Activated T-cell treated with anti-CD3 and anti-CD28 coated beads for 24 hours (primary cell): Measurements from ENCODE around the gene ACOX3.
"Not testable (repeated sequence)": the region's sequence is repeated elsewhere in the genome, so short reads cannot be mapped to it uniquely, and the experiment has no call there.

Source experiments
- DNase-seq: peaks from one replicate; pipeline ENCODE4 v3.0.0-alpha.2; 2020; ENCODE audit warnings: low read depth

Gene ACOX3

DNA sequence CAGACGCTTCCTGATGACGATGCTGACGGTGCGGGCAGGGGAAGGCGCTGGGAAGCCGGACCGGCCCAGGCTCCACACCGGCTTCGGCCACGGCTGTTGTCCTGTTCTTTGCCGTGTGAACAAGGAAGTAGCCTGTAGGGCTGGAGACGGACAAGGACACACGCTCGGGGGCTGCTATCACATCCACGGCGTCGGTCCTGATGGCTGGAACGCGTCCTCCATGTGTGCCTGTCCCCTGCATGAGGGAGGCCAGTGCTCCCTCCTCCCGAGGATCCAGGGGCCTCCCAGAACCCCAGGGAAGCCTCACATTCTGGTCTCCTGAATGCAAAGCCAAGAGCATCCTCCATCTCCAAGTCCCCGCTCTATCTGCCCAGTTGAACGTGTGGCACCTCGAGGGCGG, 53.8 kb downstream of the ACOX3 start:
- no peak for DNase-seq

DNA sequence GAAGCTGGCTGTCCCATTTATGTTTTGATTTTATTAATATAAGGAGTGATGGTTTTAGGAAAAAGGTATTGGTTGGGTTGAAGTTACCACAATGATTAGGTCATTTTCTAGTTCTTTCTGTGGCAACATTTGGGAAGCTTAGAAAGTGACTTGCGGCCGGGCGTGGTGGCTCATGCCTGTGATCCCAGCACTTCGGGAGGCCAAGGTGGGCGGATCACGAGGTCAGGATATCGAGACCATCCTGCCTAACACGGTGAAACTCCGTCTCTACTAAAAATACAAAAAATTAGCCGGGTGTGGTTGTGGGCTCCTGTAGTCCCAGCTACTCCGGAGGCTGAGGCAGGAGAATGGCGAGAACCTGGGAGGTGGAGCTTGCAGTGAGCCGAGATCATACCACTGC, 54.4 kb downstream of the ACOX3 start:
- DNase-seq, result not testable (repeated sequence)

DNA sequence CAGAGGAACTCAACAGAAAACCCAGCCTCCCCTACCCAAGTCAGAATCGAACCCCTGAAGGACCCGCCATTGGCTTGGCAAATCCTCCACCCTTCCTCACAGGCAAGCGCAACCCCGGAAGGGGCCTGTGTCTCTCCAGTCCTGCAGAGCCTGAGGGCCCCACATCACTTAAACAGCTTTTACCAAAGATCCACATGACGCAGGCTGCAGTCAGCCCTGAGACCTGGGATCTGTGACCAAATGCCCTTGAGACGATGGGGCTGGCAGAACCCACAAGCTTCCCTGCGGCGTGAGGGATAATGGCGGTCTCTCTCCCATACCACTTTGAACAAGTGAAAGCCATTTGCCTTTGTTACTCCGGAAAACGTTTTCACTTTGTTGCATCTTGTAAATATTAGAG, 54.9 kb downstream of the ACOX3 start:
- no peak for DNase-seq

DNA sequence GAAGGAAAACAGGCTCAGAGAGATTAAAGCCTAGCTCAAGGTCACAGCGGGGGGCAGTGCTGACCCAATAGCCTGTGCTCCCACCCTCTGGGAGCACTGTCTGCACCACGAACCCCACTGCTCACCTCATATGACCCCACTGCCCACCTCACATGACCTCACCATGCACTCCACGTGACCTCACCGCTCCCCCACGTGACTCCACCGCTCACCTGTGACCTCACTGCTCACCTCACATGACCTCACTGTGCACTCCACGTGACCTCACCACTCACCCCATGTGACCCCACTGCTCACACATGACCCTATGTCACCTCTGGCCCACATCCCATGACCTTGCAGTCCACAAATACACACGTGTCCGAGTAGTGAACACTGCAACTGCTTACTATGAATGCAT, 55.4 kb downstream of the ACOX3 start:
- no peak for DNase-seq

DNA sequence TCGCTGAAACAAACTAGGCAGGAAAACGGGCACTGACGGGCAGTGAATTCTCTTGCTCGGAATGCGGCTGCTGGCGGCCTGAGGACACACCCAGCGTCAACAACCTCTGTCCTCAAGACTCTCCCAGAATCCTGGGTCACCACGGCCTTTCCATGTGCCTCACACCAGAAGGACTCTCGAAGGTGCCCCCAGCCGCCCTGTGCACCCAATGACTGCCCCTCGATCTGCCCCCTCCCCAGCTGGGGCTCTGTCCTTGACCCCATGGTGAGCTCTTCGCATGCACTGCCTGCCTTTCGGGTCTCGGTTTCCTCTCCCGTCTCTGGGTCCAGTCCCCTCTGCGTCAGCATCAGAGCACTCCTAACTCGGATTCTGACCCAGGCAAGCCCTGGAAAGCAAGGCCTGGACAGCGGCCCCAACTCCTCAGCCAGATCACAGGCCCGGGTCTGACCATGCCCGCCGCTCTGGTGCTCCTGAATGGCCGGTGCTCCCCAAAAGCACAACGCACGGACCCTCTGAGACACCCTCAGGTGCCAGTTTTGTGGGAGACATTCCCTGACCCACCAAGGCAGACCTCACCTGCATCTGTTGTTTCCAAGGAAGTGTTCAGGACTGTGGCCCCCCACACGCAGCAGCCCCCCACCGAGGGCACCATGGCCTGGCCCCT, 56.0 kb downstream of the ACOX3 start:
- DNase-seq, result no peak

DNA sequence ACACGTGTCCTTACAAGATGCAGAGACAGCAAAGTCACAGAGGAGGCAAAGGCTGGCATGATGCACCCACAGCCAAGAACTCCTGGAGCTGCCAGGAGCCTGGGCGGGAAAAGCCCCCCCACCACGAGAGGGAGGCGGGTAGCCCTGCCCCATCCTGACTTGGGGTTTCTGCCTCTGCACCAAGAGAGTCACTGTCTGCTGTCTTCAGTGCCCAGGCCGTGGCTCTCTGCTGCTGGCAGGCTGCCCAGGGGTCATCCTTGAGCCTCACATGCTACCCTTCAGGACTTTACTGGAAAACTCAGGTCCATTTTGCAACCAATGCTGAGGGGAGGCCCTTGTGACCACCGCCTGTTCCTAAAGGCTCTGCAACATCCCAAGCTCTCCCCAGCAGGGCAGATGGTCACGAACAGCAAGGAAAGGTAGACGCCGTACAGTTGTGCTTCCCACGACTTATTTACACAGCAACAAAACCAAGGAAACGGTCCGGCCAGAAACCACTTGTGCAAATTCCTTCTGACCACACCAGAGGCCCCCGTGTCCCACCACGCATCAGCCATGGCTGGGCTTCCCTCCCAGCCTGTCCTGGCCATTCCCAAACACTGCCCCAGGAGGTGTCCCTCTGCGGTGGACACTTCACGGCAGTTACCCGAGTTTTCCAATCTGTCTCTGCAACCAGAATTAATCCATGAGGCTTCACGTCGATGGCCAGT, 56.9 kb downstream of the ACOX3 start:
- DNase-seq, result no peak

DNA sequence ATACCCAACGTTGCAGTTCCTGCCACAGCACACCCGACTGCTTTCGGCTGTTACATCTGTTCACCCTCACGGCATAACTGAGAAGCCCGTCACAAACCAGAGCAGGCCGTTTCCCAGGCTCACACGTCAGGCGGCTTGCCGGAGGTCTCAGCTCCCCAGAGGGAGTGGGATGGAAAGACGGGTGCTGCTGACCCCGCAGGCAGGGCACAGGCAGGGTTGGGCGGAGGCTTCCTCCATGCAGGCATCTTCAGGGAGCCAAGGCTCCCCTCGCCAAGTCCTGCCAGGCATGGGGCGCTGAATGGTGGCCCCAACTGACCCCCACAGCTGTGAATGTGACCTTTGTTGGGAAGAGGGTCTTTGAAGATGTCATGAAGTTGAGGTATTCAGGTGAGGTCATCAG, 57.5 kb downstream of the ACOX3 start:
- DNase-seq, result no peak

DNA sequence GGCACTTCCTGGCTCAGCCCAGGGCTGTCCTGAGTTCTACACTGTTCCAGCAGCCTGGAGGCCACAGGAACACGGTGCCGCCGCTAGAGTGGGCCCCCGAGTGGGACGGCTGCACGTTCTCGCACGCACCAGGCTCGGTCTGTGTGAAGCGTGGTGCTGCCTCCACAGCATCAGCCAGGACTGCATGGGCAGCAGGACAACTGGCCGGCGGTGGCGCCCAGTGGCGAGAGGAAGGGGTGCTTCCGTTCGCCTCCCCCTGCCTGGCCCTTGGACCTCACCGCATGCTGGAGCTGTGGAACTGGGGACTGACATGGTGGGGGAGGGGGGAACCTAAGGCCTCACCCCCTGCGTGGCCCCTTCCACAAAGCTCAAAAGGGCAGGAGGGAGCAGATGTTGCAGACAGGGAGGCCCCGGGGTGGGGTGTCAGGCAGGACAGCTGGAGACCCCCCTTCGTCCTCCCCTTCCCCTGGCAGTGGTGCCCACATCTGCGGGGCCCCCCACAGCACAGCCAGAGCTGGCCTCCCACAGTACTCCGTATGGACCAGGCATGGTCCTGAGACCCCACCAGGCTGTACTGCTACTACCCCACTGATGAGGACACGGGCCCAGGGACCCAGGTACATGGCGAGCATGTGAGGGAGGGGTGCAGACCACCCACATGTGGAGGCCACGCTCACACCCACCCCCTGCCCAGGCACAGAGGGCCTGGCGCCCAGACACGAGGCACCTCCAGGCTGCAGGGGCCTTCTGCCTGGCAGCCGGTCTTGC, 58.5 kb downstream of the ACOX3 start:
- DNase-seq, result no peak

DNA sequence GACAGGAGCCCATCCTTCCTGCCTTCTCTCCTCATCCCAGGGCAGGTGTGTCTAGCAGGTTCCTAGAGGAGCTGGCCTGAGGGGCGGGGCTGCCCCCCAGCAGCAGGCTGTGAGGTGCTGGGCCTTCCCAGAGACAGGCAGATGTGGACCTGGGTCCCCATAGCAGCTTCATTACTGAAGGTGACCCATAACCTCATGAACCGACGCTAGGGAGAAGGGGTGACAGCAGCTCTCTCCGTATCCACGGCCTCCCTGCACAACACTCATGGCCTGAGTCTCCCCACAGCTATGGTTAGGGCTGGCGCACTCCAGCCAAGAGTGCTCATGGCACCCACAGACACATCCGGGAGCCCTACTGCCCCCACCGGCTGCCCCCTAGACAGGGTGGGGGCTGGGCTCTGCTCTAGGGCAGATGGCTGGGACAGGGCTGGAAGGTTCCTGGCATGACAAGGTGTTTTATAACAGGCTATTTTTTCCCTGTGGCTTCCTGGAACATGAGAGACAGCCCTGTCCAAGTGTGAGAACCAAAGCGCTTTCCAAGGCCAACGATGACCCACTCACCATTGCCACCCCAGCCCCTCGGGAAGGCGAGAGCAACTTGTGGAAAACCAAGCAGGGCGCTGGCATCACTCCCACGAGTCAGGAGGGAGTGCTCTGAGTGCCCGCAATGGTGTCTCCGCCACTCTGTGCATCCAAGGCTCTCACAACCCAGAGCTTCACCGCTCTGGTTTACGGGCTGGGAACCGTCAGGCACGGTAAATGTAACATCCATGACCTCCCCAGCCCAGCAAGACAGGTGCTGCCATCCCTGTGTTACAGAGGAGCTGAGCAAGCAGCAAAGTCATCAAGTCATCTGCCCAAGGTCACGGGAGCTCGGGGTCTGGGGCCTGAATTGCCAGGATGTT, 59.8 kb downstream of the ACOX3 start:
- no peak for DNase-seq

DNA sequence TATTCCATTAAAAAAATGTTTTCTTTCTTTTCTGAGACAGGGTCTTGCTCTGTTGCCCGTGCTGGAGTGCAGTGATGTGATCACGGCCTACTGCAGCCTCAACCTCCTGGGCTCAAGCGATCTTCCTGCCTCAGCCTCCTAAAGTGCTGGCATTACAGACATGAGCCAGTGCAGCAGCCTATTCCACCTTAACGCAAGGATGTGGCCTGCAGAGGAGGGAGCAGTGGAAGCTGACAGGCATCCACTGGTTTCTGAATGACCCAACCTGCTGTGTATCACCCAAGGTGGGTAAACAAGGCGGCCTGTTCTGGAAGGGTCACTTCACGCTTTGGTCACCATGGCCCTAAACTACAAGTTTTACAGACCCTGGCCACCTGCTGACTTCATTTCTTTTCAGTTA, 60.8 kb downstream of the ACOX3 start:
- DNase-seq, result no peak

DNA sequence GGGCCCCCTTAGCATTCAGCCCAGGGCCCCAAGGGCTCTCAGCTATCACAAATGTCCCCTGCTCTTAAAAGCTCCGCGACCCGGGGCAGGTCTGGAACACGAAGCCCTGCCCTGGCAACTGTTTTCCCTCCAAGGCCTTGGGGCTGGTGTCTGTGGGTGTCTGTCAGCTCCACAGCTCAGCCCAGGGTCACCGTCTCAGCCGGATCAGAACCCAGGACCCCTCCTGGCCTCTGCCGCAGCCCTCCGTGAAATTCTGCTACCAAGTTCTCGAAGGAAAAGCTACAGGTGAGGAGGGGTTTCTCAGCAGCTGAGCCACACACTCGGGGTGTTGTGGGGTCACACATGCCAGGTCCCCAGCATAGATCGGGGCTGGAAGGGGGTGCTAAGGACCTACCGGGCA, 61.2 kb downstream of the ACOX3 start:
- no peak for DNase-seq

DNA sequence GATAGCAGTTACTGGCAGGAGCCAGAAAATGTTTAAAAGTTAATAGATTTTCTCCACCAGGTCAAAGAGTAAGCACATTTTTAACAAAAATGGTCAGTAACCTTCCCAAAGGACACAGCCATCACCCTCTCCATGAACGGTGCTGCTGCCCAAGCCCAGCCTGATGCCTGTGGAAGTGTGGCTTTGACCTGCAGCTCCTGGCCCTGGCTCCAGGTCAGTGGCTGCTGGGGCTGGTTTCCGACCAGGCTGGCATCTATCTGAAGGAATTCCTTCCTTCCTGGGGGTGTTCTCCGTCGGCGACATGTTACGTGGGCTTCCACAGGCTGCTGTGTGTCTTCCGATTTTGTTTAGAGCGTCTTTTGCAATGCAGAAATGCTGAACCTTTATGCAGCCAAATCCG, 61.7 kb downstream of the ACOX3 start:
- no peak for DNase-seq

DNA sequence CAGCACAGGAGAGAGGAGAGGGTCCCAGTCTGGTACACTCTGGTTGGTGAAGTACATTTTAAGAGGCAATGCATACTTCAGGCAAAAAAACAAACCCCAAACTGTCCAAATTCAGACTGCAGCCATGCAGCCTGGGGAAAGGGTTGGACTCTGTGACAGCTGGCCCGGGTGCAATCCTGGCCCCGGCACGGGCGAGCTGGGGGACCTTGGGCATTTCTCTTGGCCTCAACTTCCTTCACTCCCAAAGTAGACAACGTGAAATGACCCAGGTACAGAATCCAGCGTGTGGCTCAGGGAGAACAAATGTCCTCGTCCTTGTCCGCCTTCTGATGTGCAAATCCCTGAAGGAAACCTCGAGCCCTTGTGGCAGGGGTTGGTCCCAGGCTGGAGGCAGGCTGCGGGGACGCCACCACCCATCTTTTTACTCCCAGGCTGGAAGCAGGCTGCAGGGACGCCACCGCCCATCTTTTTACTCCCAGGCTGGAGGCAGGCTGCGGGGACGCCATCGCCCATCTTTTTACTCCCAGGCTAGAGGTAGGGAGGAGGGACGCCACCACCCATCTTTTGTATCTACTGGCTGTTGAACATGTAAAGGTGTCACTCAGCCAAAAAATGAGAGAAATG, 62.3 kb downstream of the ACOX3 start:
- DNase-seq, result no peak

DNA sequence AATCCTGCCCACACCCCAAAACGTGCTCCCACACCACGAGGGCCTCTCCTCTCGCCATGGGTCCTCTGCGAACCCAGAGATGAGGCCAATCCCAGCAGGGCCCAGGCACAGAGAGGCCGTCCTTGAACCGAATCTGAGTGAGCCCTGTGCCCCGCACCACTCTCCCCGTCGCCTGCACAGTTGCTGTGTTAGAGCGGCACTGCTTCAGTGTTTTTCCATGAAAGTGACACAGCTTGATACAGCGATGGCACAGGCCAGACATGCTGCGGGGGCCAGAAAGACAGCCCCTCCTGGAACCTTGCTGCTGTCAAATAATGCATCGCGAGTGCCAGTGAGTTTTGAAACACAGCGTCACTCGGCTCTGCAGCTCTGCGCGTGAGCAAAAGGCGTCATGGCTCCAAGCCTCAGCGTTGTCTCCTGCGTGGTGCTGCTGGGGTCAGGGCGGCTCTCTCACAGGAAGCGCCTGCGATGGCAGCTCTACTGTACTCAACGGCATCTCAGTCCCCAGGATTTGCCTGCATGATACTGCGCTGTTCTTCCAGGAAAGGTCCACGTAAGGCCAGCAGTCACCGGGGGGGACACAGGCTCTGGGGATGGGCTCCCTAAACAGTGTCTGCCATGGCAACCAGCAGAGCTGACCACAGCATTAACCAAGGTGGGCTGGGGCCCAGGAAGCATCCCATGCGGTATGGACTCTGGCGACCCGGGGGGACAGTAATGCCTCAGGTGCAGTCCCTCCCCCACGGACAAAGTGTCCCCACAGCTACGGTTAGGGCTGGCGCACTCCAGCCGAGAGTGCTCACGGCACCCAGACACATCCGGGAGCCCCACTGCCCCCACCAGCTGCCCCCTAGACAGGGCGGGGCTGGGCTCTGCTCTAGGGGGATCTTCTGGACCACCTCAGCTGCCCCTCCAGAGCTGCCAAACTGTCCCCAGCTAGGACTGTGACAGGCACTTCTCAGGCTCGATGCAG, 63.1 kb downstream of the ACOX3 start:
- no peak for DNase-seq

DNA sequence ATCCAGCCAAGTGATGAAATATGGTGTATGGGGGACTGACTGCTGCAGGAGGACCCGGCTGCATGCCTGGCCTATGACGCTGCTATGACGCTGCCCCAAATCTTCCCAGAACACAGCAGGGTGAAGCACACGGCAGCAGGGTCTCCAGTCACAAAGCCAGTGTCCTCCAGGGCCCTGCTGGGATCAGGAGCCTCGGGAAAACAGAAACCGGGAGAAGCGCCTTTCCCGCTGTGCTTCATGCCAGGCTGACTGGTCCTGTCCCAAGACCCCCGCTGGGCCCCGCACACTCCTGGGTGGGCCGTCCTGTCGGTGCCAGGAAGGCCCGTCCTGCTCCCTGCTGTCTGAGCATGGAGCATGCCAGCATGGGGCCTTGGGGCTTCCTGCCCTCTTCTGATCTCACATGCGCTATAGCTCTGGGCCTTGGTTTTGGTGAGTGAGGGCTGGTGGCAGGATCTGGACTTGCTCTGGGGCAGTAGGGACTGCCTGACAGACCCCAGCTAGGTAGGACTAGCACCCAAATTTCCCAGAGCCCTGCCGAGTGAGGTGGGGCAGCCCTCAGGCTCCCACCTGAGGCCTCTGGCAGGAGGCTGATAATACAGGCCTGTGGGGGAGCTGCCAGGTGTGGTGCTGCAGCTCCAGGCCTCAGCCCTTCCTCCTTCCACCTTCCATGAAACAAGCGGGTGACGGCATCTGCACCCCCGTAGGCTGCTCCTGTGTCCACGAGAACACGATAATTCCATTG, 64.0 kb downstream of the ACOX3 start:
- DNase-seq, result no peak

DNA sequence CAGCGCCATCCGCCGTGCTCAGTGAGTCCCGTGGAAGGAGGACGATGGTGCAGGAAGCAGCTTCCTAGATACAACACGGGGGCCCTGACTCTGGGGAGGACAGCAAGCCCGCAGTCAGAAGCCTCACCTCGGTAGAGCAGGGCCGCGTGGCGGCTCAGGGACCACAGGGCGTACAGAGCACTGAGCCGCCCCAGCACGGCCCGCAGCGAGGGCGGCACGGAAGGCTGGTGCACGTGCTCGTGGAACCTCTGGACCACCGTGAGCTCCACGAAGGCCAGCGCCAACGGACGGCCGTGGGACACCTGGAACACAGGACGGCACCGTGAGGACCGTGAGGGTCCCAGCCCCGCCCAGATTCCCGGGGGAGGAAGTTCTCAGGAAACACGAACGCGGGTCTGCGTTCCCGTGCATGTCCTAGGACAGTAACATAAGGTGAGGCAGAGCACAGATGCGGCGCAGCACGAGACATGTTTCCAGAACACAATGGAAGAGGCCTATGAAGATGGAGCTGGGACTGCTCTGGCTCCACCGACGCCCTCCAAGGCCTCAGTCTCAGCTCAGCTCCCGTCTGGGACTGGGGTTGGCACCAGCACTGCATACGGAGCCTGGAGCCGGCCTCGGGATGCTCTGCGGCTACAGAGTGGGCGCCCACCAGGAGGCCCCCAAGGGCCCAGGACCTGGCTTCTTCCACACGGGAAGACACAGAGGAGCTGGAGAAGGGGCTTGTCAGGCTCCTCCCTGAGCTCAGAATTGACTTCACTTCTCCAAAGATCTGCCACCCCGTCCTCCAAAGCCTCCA, 65.5 kb downstream of the ACOX3 start:
- DNase-seq, result no peak

DNA sequence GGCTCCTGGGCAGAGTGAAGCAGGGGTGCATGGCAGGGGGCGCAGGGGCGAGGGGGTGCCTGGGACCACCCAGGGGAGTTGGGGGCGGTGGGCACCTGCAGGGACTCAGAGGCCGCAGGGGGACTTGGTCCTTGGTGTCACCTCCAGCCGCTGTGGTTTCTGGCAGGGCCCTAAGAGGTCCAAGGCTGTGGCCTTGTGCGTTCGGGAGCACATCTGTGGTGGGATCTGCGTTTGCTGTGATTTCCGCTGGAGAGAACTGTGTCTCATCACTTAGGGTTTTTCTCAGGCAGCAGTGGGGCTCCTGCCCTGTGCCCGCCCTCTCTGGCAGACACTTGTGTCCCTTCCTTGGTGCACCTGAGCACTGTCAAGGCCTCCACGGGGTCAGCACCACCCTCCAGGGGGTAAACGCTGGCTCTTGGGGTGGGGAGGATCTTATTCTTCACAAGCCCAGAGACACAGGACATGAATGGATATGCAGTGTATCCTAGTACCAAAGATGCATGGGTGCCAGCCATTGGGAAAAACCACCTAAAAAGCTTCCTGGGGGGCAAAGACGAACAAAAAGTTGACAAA, 66.5 kb downstream of the ACOX3 start:
- DNase-seq, result no peak

DNA sequence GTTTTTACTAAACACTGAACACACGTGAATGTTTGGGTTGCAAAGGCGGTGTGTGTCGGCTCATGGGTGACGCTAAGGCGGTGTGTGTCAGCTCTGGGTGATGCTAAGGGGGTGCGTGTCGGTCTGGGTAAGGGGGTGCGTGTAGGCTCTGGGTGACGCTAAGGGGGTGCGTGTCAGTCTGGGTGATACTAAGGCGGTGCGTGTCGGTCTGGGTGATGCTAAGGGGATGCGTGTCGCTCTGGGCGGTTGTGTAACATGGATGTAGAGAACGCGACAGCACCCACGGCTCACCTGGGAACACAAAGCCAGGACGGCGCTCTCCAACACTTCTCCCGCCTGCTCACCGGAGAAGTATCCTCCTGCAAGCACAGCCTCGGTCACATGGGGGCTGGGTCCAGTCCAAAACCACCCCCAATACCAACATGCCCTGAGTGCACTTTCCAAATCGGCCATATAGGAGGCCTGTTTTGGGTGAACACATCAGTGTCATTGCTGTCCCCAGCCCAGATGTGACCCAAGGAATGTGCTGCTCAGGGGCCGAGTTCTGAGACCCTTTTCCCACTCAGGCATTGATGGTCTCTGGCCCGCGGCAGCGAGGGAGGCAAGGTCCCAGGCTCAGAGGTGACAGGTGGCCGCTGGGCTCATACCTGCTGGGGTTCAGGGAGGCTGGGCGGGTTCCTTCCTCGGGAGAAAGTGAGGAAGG, 67.1 kb downstream of the ACOX3 start:
- no peak for DNase-seq
